GM10248 (cell line): Measurements from ENCODE around the gene PRSS38.

Experiments used
- CTCF ChIA-PET: fragments of 300-600 bp; sonication (Branson Sonifier 250); formaldehyde crosslinking; extraction: SDS; loops from one replicate; lab custom pipeline; 2021; ENCODE audit warnings: antibody characterized with exemption; lab: Yijun Ruan, JAX
- POLR2A ChIA-PET: fragments of 350-650 bp; sonication (Branson Sonifier 250); formaldehyde crosslinking; extraction: SDS; loops from one replicate; lab custom pipeline; 2020; ENCODE audit warnings: antibody characterized with exemption; lab: Yijun Ruan, JAX
- DNase-seq: peaks from one replicate; pipeline ENCODE4 v3.0.0; 2012; ENCODE audit errors: extremely low spot score
- TF ChIP-seq, protein P1 (sequence below): IDR thresholded peaks from 2 replicates; pipeline ENCODE4 v1.5.1; 2012; ENCODE audit warnings: mild to moderate bottlenecking, low read depth; ENCODE audit errors: extremely low read depth, missing control alignments, control extremely low read depth

PRSS38 gene

DNA sequence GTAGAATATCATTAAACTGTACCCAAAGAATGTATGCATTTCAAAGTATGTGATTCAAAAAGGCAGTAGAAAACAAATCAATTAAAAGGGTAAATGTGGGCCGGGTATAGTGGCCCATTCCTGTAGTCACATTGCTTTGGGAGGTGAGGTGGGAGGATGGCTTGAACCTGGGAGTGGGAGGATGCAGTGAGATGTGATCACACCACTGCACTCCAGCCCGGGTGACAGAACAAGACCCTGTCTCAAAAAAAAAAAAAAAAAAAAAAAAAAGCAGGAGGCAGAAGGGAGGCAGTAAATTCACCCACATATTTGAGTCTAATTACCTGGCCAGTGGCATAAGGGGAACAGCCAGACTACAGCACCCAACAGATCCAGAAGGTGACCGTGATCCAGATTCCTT lies 17.9 kb upstream of the PRSS38 start:
- CTCF ChIA-PET, result no interaction called here
- POLR2A ChIA-PET, result no interaction called here
- TF ChIP-seq, protein P1, sequence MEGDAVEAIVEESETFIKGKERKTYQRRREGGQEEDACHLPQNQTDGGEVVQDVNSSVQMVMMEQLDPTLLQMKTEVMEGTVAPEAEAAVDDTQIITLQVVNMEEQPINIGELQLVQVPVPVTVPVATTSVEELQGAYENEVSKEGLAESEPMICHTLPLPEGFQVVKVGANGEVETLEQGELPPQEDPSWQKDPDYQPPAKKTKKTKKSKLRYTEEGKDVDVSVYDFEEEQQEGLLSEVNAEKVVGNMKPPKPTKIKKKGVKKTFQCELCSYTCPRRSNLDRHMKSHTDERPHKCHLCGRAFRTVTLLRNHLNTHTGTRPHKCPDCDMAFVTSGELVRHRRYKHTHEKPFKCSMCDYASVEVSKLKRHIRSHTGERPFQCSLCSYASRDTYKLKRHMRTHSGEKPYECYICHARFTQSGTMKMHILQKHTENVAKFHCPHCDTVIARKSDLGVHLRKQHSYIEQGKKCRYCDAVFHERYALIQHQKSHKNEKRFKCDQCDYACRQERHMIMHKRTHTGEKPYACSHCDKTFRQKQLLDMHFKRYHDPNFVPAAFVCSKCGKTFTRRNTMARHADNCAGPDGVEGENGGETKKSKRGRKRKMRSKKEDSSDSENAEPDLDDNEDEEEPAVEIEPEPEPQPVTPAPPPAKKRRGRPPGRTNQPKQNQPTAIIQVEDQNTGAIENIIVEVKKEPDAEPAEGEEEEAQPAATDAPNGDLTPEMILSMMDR, result no peak
- DNase-seq, result no peak

DNA sequence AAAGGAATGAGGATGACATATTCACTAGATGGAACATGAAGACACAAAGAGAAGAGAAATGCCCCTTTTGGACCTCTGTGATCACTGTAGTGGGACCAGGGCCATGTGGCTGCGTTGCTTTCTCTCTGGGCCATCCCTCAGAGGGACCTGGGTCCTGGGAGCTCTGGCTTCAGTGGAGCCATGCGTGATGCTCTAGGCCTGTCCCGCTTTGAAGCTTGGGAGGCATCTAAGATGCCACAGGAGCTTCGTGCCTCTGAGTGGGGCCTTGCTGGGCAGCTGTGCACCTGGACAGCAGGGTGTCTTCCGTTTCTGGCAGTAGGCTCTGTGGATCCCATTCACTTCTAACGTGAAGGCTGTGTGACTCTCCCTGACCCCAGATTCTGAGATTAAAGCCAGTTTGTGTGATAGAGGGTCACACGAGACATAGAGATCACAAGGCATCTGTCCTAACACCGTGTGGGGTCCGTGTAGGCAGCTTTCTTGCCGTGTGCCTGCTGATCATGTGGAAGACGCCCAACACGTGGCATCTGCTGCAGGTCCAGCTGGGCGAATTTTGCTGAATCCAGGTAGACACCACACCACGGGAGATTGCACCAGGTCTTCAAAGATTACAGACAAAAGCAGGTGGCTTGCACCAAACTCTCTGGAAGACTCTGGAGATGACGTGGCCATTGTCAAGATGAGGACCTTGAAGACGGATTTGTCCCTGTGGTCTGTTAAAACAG lies 17.2 kb upstream of the PRSS38 start:
- DNase-seq, result no peak
- TF ChIP-seq, protein P1, result no peak
- POLR2A ChIA-PET, result no interaction called here
- CTCF ChIA-PET, result no interaction called here

DNA sequence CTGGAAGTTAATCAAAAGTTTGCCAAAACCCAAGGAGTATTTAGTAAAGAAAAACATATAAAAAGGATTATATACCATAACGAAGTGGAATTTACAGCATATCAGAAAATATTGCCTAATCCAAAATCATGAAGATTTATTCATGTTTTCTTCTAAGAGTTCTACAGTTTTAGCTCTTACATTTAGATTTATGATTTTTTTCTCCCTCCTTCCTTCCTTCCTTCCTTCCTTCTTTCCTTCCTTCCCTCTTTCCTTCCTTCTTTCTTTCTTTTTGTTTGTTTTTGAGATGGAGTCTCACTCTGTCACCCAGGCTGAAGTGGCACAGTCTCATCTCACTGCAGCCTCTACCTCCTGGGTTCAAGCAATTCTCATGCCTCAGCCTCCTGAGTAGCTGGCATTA lies 15.7 kb upstream of the PRSS38 start:
- no peak for DNase-seq
- CTCF ChIA-PET, result interaction anchor here (1.0 kb wide), 1 partner anchor 27 kb away, joined by 3 read pairs; no protein-coding TSS in a partner anchor
- TF ChIP-seq, protein P1, result no peak
- POLR2A ChIA-PET, result no interaction called here

DNA sequence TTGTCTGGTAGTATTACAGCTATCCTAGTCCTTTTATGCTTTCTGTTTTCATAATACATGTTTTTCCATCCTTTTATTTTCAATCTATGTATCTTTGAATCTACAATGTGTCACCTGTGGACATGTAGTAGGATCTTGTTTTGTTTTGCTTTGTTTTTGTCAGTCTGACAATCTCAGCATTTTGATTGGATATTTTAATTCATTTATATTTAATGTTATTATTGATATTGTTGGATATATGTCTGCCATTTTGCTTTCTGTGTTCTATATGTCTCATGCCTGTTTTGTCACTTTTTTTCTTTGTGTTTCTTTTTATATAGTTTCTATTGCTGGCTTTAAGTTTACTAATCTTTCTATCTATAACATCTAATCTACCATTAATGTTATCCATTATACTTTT lies 11.5 kb upstream of the PRSS38 start:
- ChIA-PET CTCF (interaction anchor here (1.1 kb wide), 1 partner anchor 11 kb away, joined by 3 read pairs; no protein-coding TSS in a partner anchor), POLR2A (no interaction called here)
- no peak for DNase-seq
- TF ChIP-seq, protein P1, result no peak

DNA sequence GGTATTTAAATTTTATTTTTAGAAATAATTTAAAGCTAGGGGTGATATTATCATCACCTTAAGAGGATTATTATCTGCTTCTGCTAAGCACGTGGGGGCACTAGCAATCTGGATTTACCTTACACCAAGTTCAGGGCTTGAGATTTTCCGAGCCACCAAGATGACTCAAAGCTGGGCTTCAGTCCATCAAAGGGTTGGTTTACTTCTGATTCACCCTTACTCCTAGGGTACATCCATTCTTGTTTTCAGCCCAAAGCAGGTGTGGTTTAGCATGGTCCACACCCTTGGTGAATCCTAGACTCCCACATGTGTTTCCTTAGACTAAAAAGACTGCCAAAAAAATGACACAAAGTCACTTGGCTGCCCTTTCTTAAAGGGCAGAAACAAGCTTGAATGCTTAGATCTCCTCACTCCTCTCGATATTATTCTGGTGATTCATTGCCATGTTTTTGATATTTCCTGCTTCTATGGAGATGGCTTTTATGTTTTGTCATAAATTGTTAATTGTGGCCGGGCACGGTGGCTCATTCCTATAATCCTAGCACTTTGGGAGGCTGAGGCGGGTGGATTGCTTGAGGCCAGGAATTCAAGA lies 9.8 kb upstream of the PRSS38 start:
- TF ChIP-seq, protein P1, result no peak
- ChIA-PET CTCF (no interaction called here), POLR2A (no interaction called here)
- no peak for DNase-seq

DNA sequence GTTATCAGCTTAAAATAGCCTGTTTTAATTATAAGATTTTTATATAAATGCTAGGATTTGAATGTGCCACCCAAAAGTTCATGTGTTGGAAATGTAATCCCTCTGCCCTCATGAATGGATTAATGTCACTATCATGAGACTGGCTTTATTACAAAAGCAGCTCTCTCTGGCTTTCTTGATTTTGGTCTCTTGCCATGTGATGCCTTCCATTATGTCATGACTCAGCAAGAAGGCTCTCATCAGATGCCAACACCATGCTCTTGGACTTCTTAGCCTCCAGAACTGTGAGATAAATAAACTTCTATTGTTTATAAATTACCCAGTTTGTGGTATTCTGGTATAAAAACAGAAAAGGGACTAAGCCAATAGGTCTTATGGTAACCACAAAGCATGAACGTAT lies 6.9 kb upstream of the PRSS38 start:
- DNase-seq, result no peak
- CTCF ChIA-PET, result interaction anchor here (0.7 to 1.6 kb wide), 3 partner anchors 9 to 191 kb away, joined by 3 to 4 read pairs (median 4); no protein-coding TSS in a partner anchor
- TF ChIP-seq, protein P1, result no peak
- POLR2A ChIA-PET, result no interaction called here
